ENCODE data around the gene OR51F1.

The OR51F1 gene

DNA sequence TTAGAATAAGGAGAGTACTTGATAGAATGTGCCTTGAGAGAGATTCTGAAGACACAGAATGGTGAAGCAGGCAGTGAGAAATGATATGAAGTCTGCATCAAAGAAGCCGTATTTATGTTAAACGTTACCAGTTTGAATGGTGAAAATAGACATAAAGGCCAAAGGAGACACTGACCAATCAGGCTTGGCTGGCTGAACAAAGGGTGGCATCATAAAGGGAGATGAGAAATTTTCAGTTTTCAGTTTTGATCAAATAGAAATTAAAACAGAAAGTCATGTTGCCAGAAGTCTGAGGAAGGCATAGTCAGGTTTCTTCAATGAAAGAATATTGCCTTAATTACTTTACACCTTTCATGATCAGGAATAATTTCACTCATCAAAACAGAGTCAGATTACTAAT lies 6.6 kb downstream of the OR51F1 start:
- no peaks in the 10 kb centered on the region for H4K20me1 ChIP-seq (ENCODE audit: insufficient read depth, low read length, poor library complexity, severe bottlenecking)
- H3K4me2 ChIP-seq (ENCODE audit: low read depth, low read length, poor library complexity, severe bottlenecking), result no peak overlapping the region
- TF ChIP-seq EZH2phosphoT487 (IDR thresholded peaks at IDR 0.05; ENCODE audit: borderline replicate concordance), result no peak
- TF ChIP-seq, protein P1, sequence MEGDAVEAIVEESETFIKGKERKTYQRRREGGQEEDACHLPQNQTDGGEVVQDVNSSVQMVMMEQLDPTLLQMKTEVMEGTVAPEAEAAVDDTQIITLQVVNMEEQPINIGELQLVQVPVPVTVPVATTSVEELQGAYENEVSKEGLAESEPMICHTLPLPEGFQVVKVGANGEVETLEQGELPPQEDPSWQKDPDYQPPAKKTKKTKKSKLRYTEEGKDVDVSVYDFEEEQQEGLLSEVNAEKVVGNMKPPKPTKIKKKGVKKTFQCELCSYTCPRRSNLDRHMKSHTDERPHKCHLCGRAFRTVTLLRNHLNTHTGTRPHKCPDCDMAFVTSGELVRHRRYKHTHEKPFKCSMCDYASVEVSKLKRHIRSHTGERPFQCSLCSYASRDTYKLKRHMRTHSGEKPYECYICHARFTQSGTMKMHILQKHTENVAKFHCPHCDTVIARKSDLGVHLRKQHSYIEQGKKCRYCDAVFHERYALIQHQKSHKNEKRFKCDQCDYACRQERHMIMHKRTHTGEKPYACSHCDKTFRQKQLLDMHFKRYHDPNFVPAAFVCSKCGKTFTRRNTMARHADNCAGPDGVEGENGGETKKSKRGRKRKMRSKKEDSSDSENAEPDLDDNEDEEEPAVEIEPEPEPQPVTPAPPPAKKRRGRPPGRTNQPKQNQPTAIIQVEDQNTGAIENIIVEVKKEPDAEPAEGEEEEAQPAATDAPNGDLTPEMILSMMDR (conservative IDR thresholded peaks at IDR 0.05; ENCODE audit: low read length), result no peak
- H3K9ac ChIP-seq (ENCODE audit: low read depth, low read length, poor library complexity, severe bottlenecking), result no peak overlapping the region
- no peaks in the 10 kb centered on the region for H3K9me3 ChIP-seq (ENCODE audit: insufficient read depth, low read depth, low read length)
- H3F3A ChIP-seq (ENCODE audit: low read depth), result no peaks in the 10 kb centered on the region
- H3K79me2 ChIP-seq (ENCODE audit: insufficient read depth, low read length), result no peaks in the 10 kb centered on the region
- no peaks in the 10 kb centered on the region for H3K36me3 ChIP-seq (ENCODE audit: insufficient read depth, low read length)
- H3K4me1 ChIP-seq (ENCODE audit: insufficient read depth, low read length, poor library complexity, severe bottlenecking), result no peaks in the 10 kb centered on the region
- H3K27me3 ChIP-seq (ENCODE audit: insufficient read depth, low read length, poor library complexity, severe bottlenecking), result no peaks in the 10 kb centered on the region
- H2AFZ ChIP-seq (ENCODE audit: low read length), result no peak overlapping the region
- no peak overlapping the region for H3K4me3 ChIP-seq (ENCODE audit: low read length, poor library complexity, severe bottlenecking)
- H3K9me2 ChIP-seq (replicated peaks; ENCODE audit: low read depth, low read length), result no peaks in the 10 kb centered on the region

DNA sequence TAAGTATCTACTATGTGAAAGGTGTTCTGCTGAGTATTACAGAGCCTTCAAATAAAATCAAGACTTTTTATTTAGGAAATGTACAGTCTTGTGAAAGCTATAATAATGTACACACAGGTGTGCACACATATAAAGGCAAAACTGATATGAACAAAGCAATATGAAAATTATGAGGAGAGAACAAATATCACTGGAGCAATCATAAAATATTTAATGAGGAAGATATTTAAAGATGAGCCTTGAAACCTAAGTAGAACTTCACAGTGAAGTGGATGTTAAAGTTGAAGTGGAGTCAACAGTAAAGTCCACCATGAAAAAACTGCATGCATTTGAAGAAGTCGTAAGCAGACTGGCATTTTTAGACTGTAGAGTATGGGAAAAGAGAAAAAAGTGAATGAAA lies 18.5 kb downstream of the OR51F1 start:
- H3K4me1 ChIP-seq (ENCODE audit: insufficient read depth, low read length, poor library complexity, severe bottlenecking), result no peaks in the 10 kb centered on the region
- no peaks in the 10 kb centered on the region for H3K79me2 ChIP-seq (ENCODE audit: insufficient read depth, low read length)
- H3K27me3 ChIP-seq (ENCODE audit: insufficient read depth, low read length, poor library complexity, severe bottlenecking), result no peaks in the 10 kb centered on the region
- no peak overlapping the region for H2AFZ ChIP-seq (ENCODE audit: low read length)
- H3K9ac ChIP-seq (ENCODE audit: low read depth, low read length, poor library complexity, severe bottlenecking), result no peak overlapping the region
- no peak overlapping the region for H3K4me2 ChIP-seq (ENCODE audit: low read depth, low read length, poor library complexity, severe bottlenecking)
- H3F3A ChIP-seq (ENCODE audit: low read depth), result no peaks in the 10 kb centered on the region
- no peaks in the 10 kb centered on the region for H4K20me1 ChIP-seq (ENCODE audit: insufficient read depth, low read length, poor library complexity, severe bottlenecking)
- H3K4me3 ChIP-seq (ENCODE audit: low read length, poor library complexity, severe bottlenecking), result no peak overlapping the region
- H3K9me3 ChIP-seq (ENCODE audit: insufficient read depth, low read depth, low read length), result no peaks in the 10 kb centered on the region
- TF ChIP-seq, protein P1 (conservative IDR thresholded peaks at IDR 0.05; ENCODE audit: low read length), result no peak
- TF ChIP-seq EZH2phosphoT487 (IDR thresholded peaks at IDR 0.05; ENCODE audit: borderline replicate concordance), result no peak
- H3K9me2 ChIP-seq (replicated peaks; ENCODE audit: low read depth, low read length), result no peaks in the 10 kb centered on the region
- H3K36me3 ChIP-seq (ENCODE audit: insufficient read depth, low read length), result no peaks in the 10 kb centered on the region

DNA sequence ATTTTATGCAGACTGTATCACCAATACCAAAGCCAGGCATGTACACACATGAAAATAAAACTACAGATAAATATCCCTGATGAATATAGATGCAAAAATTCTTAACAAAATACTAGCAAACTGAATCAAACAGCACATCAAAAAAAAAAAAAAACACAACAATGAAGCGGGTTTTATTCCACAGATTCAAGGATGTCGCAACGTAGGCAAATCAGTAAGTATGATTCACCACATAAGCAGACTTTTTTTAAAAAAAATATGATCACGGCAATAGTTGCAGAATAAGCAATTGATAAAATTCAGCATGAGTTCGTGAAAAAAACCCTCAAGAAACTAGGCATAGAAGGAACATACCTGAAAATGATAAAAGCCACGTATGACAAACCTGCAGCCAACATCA lies 21.3 kb downstream of the OR51F1 start:
- H3K4me2 ChIP-seq (ENCODE audit: low read depth, low read length, poor library complexity, severe bottlenecking), result no peak overlapping the region
- H3K79me2 ChIP-seq (ENCODE audit: insufficient read depth, low read length), result no peaks in the 10 kb centered on the region
- no peaks in the 10 kb centered on the region for H3K27me3 ChIP-seq (ENCODE audit: insufficient read depth, low read length, poor library complexity, severe bottlenecking)
- H3K9me2 ChIP-seq (replicated peaks; ENCODE audit: low read depth, low read length), result no peaks in the 10 kb centered on the region
- no peaks in the 10 kb centered on the region for H3K4me1 ChIP-seq (ENCODE audit: insufficient read depth, low read length, poor library complexity, severe bottlenecking)
- no peak for TF ChIP-seq EZH2phosphoT487 (IDR thresholded peaks at IDR 0.05; ENCODE audit: borderline replicate concordance)
- TF ChIP-seq, protein P1 (conservative IDR thresholded peaks at IDR 0.05; ENCODE audit: low read length), result no peak
- H3K4me3 ChIP-seq (ENCODE audit: low read length, poor library complexity, severe bottlenecking), result no peak overlapping the region
- no peak overlapping the region for H2AFZ ChIP-seq (ENCODE audit: low read length)
- H3K36me3 ChIP-seq (ENCODE audit: insufficient read depth, low read length), result no peaks in the 10 kb centered on the region
- H3K9me3 ChIP-seq (ENCODE audit: insufficient read depth, low read depth, low read length), result no peaks in the 10 kb centered on the region
- H3K9ac ChIP-seq (ENCODE audit: low read depth, low read length, poor library complexity, severe bottlenecking), result no peak overlapping the region
- no peaks in the 10 kb centered on the region for H4K20me1 ChIP-seq (ENCODE audit: insufficient read depth, low read length, poor library complexity, severe bottlenecking)
- H3F3A ChIP-seq (ENCODE audit: low read depth), result no peaks in the 10 kb centered on the region

All from Loucy (cell line).